ENCODE results near the gene RPAIN.

Gene RPAIN

DNA sequence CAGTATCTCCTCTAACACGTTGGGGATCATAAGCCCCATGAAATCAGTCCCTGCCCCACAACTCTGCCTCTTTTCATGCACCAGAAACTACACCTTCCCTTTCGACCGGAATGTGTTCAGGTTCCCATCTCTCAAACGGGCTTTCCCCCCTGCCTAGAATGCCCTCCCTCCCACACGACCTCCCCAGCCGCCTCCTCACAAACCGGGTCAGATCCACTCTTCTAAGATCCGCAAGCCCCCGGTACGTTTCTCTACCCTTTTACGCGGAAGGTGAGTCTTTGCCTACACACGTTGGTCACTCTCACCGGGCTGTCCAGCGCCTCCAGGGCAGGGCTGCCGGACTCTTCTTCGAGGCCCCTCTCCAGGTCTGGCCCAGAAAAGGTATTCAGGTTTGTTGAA, 48.1 kb downstream of the RPAIN start:
- TF ChIP-seq, protein P1, sequence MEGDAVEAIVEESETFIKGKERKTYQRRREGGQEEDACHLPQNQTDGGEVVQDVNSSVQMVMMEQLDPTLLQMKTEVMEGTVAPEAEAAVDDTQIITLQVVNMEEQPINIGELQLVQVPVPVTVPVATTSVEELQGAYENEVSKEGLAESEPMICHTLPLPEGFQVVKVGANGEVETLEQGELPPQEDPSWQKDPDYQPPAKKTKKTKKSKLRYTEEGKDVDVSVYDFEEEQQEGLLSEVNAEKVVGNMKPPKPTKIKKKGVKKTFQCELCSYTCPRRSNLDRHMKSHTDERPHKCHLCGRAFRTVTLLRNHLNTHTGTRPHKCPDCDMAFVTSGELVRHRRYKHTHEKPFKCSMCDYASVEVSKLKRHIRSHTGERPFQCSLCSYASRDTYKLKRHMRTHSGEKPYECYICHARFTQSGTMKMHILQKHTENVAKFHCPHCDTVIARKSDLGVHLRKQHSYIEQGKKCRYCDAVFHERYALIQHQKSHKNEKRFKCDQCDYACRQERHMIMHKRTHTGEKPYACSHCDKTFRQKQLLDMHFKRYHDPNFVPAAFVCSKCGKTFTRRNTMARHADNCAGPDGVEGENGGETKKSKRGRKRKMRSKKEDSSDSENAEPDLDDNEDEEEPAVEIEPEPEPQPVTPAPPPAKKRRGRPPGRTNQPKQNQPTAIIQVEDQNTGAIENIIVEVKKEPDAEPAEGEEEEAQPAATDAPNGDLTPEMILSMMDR (IDR thresholded peaks at IDR 0.05; ENCODE audit: extremely low read depth, missing control alignments): no peak
- DNase-seq (ENCODE audit: low spot score): peak; percentile 26

DNA sequence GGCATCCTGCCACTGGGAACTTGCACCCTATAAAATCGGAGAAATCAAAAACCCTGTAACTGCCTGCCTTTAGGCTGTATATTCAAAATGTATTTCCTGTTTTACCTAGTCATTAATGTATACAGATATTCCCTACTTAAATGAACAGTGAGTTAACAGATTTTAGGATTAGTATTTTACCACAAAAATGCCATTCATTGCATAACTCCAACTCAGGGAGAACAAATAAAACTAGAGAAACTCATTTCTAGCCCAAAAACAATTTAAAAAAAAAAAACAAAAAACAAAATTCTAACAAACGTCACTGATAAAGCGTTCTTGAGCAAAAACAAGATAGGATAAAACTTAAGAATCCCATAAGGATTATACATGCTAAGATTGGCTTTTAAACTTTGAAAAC, 52.5 kb downstream of the RPAIN start:
- TF ChIP-seq, protein P1 (IDR thresholded peaks at IDR 0.05; ENCODE audit: extremely low read depth, missing control alignments): no peak
- no peak for DNase-seq (ENCODE audit: low spot score)

DNA sequence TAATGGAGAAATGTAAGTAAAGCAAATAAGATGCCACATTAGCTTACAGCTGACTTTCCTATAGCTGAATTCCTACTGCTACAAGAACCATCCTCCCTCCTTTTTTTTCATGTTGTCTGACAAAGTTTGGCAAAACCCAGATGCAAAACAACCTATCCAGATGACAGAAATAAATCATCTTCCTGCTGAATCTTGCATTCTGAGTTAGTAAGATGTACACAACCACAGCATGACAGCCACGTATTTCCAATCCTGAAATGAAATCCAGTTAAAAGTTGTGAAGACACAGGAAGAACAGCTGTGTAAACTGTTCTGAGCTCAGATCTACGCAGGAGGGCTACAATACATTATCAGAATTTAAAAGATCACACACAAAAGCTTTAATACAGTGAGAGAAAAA, 53.9 kb downstream of the RPAIN start:
- TF ChIP-seq, protein P1 (IDR thresholded peaks at IDR 0.05; ENCODE audit: extremely low read depth, missing control alignments): no peak
- DNase-seq (ENCODE audit: low spot score): no peak

DNA sequence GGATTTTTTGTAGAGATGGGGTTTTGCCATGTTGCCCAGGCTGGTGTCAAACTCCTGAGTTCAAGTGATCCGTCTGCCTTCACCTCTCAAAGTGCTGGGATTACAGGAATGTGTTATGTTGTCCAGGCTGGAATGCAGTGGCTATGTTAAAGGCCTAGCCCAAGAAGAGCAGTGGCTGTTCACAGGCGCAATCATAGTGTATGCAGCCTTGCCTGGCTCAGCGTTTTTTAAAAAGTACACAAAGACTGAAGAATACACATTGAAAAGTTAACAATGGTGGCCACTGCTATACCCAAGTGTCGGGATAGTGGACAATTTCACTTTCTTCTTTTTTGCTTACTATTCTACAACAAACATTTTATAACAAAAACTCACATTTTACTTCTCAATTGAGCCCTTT, 59.0 kb downstream of the RPAIN start:
- no peak for DNase-seq (ENCODE audit: low spot score)
- TF ChIP-seq, protein P1 (IDR thresholded peaks at IDR 0.05; ENCODE audit: extremely low read depth, missing control alignments): no peak

DNA sequence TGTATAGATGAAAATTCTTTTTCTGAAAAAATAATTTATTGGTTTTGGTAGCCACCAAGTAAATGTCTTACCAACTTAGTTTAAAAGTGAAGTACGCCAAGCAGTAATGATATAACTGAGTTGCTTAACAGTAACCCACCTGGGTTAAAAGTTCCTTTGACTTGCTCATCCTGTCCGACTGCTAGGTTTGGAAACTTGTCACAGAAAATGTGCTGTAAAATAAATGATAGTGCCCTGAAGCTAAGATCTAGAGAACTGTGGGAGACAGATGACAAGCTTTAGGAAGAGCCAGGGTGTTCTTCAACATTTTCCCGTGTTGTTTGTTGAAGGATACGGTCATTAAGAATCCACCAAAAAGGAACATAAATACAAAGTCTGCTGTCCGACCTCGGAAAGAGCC, 61.0 kb downstream of the RPAIN start:
- TF ChIP-seq, protein P1 (IDR thresholded peaks at IDR 0.05; ENCODE audit: extremely low read depth, missing control alignments): no peak
- no peak for DNase-seq (ENCODE audit: low spot score)

DNA sequence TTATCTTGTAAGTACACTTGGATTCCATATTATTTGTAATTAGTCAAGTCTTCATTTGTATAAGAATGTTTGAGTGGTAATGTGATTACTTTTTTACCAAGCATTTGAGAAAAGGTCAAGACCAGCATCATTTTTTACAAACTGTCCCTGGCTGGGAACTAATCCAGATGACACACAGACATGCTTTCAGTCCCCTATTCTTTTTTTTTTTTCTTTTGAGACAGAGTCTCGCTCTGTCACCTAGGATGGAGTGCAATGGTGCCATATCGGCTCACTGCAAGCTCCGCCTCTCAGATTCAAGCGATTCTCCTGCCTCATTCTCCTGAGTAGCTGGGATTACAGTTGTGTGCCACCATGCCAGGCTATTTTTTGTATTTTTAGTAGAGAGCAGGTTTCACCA, 61.5 kb downstream of the RPAIN start:
- DNase-seq (ENCODE audit: low spot score): no peak
- TF ChIP-seq, protein P1 (IDR thresholded peaks at IDR 0.05; ENCODE audit: extremely low read depth, missing control alignments): no peak
